SW480 (cell line): ENCODE results near the gene TBC1D1.

Experiments
- DNase-seq: peaks from one replicate; pipeline ENCODE4 v3.0.0-alpha.2; 2016; ENCODE audit warnings: low spot score

The TBC1D1 gene, protein sequence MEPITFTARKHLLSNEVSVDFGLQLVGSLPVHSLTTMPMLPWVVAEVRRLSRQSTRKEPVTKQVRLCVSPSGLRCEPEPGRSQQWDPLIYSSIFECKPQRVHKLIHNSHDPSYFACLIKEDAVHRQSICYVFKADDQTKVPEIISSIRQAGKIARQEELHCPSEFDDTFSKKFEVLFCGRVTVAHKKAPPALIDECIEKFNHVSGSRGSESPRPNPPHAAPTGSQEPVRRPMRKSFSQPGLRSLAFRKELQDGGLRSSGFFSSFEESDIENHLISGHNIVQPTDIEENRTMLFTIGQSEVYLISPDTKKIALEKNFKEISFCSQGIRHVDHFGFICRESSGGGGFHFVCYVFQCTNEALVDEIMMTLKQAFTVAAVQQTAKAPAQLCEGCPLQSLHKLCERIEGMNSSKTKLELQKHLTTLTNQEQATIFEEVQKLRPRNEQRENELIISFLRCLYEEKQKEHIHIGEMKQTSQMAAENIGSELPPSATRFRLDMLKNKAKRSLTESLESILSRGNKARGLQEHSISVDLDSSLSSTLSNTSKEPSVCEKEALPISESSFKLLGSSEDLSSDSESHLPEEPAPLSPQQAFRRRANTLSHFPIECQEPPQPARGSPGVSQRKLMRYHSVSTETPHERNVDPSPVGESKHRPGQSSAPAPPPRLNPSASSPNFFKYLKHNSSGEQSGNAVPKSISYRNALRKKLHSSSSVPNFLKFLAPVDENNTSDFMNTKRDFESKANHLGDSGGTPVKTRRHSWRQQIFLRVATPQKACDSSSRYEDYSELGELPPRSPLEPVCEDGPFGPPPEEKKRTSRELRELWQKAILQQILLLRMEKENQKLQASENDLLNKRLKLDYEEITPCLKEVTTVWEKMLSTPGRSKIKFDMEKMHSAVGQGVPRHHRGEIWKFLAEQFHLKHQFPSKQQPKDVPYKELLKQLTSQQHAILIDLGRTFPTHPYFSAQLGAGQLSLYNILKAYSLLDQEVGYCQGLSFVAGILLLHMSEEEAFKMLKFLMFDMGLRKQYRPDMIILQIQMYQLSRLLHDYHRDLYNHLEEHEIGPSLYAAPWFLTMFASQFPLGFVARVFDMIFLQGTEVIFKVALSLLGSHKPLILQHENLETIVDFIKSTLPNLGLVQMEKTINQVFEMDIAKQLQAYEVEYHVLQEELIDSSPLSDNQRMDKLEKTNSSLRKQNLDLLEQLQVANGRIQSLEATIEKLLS (N-terminal part only)

DNA sequence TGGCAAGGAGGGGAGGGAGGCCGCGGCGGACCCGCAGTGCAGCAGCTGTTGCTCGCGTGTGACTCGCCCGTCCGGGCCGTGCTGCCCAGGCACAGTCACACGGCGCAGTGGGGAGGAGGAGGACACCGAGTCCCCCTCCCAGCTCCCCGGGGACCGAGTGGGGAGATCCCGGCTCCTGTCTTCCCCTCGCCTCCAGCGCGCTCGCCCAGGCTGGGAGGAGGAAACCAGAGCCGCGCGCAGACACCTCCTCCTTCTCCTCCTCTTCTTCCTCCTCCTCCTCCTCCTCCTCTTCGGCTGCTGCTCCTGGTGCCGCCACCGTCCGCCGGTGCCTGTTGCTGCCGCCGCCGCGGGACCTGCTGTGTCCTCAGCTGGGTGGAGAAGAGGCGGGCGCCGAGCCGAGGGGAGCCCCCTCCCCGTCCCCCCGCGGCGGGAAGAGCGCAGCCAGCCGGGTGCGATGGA lies at the start of gene TBC1D1:
TSS of gene TBC1D1 (plus strand) at position 284 of the 459 bp plus-strand sequence. CDS start 11,012 bp downstream, outside the sequence.
- DNase-seq: peak; percentile 14

DNA sequence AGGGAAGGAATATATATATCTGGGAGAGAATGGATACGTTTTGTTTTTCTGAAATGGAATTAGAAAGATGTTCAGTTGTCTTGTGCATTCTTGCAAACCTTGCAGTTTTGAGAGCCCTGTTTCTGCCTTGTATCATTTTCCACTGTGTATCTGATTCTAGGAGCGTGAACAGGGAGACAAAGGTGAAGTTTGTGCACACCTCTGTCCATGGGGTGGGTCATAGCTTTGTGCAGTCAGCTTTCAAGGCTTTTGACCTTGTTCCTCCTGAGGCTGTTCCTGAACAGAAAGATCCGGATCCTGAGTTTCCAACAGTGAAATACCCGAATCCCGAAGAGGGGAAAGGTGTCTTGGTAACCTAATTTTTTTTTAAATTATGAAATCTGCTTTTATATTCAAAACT lies 46.7 kb upstream of the TBC1D1 start:
- DNase-seq: no peak

DNA sequence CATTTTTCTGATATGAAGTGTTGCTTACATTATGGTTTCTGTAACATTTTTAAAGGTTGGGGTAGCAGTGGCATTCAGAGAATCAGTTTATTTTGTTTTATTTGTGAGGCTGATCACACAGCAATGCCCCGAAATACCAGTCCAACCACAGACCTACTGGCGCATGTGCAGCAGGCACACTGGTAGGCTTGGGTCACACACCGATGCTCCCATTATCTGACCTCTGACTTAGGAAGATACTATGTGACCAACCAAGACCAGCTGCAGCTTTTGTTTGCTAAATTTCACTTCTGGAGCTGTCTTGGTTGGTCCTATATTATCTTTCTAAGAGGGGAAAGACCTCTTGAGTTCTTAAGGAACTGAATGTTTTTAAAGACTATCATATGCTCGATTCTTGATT lies 45.7 kb upstream of the TBC1D1 start:
- DNase-seq: no peak

DNA sequence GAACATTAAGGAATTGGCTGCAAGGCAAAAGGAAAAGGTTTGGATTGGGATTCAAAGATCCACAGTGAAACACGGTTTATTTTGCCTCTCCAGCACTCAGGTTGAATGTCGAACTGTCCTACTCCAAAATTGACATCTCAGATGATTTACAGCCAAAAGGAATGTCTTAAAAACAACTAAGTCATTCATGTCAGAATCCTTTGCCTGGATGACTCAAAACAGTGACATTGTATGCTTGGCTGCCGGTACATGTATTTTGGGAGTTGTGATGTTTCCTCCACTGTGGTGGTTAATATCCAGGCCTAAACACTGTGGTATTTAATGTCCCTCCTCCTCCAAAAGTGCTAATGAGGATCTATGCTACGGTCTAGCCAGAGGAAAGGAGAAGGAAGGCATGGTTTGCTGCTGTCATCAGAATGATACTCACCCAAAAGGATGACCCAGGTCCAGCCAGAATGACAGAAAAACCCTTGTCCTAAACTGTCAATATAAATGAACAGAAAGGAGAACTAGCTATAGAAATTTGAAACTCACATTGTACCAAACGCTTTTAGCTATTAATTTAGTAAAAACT lies 43.5 kb upstream of the TBC1D1 start:
- DNase-seq: no peak

DNA sequence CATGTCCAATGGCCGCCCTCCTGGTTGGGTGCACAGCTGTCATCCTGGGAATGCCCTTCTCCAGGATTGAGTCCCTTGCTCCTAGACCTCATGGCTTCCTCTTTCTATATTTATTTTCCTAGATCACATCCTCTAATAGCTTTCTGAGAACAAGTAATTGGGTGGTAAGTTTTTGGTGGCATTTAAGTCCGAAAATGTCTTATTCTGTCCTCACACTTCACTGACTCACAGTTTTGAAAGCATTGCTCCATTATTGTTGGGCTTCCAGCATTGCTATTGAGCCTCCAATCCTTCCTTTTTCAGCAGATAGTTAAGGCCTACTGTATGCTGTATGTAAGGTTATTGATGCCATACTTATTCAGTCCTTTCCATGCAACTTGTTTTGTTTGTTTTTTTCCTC lies 38.5 kb upstream of the TBC1D1 start:
- no peak for DNase-seq

DNA sequence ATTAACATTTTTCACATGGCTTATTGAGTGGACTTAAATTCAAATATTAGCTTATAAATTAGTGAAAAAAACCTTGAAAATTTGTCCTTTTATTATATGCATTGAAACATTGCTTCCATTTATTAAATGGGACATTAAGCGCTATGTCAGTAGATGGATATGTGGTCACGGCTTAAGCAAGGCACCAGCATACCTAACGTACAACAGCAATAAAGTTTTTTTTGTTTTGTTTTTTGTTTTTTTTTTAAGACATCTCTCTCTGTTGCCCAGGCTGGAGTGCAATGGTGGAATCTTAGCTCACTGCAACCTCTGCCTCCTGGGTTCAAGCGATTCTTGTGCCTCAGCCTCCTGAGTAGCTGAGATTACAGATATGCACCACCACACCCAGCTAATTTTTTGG lies 32.8 kb upstream of the TBC1D1 start:
- no peak for DNase-seq

DNA sequence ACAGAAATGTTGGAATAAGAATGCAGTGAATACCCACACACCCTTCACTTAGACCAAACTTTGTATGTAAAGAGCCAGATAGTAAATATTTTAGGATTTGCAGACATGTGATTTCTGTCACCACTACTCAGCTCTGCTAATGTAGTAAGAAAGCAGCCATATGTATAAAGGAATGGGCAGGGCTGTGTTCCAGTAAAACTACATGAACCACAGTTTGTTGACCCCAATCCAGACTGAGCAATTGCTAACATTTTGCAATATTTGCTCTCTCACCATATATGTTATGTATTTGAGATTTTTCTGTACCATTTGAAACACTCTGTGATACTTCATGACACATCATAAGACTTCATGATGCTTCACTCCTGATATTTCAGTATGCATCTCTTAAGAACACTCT lies 32.0 kb upstream of the TBC1D1 start:
- no peak for DNase-seq

DNA sequence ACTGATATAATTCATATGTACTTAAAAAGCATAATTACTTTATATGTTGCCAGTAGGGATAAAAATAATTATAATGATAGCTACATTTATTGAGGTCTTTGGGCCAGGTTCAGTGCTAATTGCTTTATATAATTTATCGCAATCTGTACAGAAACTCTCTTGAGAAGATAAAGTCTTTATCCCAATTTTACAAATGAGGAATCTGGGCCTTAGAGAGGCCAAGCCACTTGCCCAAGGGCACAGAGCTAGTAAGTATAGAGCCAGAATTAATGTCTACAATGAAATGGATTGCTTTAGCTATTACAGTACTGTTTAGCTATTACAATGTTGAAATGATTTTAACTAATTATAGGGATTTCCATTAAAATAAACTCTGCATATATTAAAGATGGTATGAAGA lies 30.6 kb upstream of the TBC1D1 start:
- no peak for DNase-seq

DNA sequence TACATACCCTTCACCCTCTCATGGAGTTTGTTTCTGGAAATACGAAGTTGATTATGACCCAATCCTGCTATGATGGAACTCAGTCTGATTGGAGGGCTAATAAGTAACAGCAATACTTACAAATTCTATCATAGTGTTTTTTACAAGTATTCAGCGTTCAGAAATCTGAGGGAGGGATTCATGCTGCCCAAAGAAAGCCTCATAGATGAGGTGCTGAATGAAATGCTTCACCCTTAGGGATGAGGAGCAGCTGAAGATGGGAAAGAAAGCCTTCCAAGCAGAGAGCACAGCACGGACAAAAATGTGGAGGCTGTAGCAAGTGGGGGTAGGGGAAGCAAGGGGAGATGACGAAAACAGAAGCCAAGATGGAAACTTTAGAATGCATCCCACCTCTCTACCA lies 27.9 kb upstream of the TBC1D1 start:
- no peak for DNase-seq

DNA sequence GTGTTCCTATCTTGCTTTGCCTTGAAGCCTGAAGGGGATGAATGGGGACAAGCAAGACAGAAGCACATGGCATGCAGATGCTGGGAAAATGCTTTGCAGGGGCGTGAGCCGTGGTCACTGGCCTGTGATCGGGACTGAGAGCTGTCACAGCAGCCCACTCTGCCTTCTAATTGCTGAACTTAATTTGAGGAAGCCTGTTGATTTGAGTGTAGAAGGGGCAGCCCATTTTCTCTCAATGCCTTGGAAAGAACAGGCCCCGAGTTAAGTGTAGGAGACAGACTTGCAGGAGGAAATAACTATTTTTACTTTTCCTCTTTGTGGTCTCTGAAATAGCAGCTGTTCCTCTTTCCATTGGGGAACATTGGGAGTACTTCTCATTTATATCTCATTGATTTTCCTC lies 26.1 kb upstream of the TBC1D1 start:
- DNase-seq: no peak

DNA sequence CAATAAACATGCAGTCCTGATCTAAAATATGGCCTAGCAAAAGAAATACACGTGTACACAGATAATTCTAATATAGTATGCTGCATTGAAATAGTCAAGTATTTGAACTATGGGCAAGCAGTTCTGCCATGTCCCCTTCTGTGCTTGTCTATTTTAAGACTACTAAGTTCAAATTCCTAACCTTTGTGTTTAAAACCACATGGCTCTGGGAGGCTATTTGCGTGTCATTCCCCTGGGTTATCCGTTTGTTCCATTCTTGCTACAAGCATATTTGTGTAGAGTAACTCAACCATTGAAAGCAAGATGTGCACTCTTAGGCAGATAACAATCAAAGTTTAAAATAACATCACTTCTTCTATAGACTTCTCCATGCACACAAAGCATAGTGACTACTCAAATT lies 25.4 kb upstream of the TBC1D1 start:
- DNase-seq: no peak

DNA sequence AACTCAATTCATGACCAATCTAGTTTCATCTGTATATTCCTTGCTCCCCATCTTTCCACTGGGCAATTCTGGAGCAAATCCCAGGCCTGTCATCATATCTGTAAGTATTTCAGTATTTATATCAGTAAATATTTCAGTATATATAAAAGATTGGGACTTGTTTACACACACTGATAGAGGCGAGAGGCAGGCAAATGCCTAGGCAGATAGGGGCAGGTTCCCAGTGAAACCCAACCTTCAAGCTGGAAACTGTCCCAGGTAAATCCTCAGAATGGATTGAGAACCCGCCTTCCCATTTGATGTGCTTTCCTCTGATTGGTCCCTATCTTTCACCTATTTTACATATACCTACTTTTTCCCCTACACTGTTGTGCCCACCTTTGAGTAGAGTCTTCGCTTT lies 23.8 kb upstream of the TBC1D1 start:
- DNase-seq: no peak

DNA sequence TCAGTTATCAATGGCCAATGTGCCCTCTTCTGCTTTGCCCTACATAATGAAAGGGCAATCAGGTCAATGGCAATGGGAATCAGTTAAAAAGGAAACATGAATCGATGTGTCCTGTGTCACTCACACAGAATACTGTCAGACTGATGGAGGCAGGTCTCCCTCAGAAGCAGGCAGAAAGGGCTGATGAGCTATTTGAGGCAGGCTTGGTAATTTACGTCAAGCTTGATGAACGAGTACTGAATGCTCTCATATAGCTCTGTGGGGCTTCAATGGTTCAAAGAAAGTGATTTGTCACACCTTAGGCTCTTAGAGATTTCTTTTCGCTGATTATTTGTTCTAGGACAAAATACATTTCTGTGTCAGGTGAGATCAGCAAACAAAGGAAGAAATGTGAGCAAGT lies 22.6 kb upstream of the TBC1D1 start:
- no peak for DNase-seq

DNA sequence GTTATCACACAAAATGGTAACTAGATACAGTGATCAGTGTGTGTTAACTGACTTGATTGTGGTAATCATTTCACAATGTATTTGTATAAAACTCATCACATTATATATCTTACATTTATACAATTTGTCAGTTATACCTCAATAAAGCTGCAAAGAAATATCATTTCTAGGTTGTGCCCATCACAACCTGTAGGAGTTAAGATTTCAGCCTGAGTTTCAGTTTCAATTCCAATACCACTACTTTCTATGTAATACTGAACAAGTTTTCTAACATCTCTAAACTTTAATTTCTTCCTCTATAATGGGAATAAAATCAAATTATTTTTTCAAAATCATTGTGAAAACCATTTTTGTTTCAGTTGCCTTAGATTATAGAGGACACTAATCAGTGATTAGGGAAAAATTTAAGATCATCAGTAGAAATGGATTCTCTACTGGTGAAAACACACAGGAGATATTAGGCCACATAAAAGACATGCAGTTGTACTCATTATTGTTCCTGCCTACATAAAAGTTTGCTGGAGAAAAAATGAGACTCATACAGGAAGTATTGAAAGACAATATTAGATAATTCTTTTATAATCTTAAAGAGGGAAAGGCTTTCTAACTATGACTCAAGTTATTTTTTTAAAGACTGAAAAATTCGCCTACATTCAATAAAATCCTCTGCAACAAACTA lies 18.4 kb upstream of the TBC1D1 start:
- no peak for DNase-seq

DNA sequence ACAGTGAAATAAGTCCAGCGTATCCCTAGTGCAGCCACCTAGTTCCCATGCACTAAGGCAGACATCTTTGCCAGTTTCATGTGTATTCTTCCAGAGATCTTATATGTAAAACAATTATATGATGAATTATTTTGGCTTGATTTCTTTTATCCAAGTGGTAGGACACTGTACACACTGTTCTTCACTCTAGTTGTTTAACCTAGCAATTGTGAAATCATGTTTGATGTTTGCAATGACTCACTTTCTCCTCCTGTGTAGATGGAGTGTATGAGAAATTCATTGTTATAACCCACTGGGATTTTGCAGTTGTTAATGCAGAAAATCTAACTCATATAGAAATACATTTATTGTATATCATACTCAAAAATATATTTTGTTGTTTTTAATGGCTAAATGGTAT lies 17.5 kb upstream of the TBC1D1 start:
- DNase-seq: peak; percentile 25

DNA sequence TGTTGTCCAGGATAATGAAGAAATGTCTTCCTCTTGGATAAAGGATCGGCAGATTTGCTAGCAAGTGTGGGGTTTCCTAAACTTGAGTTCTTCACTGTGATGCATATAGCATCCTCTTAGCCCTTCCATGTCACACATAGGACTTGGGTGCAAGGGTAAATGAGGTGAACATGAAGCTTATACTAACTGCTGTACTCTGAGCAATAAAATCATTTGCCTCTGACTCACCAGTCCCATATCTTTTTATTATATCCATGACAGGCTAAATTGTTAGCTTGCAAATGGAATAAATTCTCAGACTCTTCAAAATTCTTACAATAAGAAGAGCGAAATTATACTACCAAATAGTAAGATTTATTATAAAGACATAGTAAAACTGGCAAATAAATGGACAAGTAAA lies 14.7 kb upstream of the TBC1D1 start:
- DNase-seq: no peak

DNA sequence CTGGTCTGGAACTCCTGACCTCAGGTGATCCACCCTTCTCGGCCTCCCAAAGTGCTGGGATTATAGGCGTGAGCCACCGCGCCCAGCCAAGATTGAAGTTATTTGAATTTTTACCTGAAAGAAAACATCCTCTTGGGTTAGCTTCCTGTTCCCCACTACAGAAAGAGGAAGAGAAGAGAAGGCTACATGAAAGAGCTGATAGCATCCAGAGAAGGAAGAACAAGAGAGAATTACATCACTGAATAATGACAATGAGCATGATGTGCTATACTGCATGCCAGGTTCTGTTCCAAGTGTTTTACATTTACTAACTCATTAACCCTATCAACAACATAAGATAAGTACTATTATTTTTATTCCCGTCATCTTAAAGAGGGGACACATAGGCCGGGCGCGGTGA lies 11.5 kb upstream of the TBC1D1 start:
- DNase-seq: no peak

DNA sequence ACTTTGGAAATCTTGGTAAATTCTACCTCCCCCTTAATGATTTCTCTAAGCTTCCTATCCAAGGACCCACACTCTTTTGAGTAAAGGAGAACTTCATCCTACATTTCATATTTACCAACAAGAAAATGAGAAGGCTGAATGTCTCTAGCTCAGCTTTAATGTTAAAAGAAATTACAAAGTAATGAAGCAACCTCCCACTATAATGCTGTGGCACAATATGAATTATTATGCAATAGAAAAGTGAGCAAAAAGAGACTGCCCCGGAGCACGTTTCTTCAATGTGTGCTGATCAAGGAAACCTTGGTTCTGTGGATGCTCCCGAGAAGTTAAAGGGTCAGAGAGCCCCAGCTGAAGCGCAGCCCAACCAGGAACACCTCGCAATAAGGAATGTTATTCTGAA lies 9.1 kb upstream of the TBC1D1 start:
- DNase-seq: no peak

DNA sequence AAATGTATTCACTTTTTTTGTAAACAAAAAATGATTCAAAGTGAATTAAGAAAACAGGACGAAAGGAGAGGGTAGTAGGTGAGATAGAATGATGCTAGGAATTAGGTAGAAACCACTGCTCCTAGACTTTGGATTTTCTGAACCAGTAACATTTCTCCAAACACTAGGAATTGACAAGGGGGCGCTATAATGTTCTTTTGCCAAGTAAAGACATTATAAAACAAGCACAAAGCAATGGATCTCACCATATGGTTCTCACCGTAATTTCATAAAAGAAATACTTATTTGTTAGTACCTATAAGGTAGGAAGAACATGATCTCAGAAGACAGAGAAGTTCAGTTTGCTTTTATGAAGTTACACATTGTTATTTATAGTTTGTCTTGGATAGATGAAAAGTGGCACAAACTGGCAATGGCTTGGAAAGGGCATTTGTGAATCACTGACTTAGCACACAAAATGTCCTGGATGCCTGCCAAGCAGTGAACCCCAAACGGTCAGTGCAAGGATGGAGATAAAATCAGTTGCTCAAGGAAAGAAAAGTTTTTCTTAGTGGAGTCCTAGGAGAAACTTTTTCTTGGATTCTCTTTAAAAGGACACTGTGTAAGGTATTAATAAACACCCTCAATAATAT lies 8.1 kb upstream of the TBC1D1 start:
- DNase-seq: no peak

DNA sequence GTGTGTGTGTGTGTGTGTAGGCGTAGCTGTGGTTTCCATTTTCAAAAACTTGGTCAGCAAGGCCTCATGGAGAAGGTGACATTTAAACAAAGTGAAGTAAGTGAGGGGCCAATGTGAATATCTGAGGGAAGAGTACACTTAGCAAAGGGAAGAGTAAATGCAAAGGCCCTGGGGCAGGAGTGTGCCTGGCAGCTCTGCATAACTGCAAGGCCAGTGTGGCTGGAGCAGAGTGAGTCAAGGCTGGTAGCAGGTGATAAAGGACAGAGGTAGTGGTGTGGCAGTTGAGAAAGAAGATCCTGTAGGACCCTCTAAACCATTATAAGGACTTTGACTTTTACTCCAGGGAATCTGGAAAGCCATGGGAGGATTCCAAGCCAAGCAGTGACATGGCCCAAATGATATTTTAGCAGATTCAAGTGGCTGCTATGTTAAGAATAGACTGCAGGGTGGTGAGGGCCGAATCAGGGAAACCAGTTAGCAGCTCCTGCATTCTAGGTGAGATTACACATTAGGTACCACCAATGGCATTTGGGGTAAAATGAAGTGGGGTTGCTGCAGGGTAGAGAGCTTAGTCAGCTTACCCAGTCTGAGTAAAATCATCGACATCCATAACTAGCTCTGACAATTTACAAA lies 5.9 kb upstream of the TBC1D1 start:
- DNase-seq: no peak

DNA sequence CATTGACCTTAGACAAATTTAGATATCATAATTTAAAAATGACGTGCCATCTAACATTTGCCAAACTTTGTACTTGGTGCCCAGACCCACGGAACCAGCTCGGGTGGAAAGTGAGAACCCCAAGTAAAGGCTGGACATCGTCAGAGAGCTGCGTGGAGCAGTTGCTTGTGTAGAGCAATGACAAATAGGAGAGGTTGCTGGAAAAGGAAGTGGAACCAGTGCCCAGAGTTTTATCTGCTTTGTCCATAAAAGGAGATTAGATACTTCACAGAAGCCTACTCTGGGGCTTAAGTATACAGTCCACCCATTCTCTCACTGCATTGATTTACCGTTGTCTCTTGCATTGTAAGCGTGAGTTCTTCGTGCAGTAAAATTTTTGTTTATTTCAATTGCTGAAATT lies 5.4 kb upstream of the TBC1D1 start:
- no peak for DNase-seq
